Activated CD4-positive, CD25-positive, alpha-beta regulatory T cell treated with anti-CD3 and anti-CD28 coated beads, Interleukin-2, amount 50 U/mL, for 24 hours (primary cell): ENCODE results near the gene JARID2.

Experiments used
- ATAC-seq, 2 donors: fragments of 150-1000 bp; cut with Tn5 transposase; one replicate each; pipeline ENCODE4 v1.10.0; 2021; ENCODE audit warnings: mild to moderate bottlenecking in 1 of 2, moderate library complexity in 1 of 2

JARID2 gene

DNA sequence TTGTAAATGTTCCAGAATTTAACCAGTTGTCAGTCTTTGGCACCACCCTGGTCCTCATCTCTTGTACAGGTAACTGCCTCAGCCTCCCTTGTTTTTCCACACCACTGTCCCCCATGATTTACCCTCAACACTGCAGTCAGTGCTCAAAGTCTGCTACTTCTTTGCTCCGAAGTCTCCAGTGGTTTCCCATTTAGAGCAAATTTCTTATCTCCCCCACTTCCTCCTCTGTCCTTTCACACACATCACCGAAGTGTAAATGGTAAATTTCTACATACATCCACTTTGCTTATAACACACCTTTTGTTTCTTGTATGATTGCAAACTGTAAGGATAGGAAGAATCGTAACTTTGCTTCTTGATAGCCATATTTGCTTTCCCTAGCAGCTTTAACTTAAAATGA, 115.3 kb downstream of the JARID2 start:
- no peak for ATAC-seq

DNA sequence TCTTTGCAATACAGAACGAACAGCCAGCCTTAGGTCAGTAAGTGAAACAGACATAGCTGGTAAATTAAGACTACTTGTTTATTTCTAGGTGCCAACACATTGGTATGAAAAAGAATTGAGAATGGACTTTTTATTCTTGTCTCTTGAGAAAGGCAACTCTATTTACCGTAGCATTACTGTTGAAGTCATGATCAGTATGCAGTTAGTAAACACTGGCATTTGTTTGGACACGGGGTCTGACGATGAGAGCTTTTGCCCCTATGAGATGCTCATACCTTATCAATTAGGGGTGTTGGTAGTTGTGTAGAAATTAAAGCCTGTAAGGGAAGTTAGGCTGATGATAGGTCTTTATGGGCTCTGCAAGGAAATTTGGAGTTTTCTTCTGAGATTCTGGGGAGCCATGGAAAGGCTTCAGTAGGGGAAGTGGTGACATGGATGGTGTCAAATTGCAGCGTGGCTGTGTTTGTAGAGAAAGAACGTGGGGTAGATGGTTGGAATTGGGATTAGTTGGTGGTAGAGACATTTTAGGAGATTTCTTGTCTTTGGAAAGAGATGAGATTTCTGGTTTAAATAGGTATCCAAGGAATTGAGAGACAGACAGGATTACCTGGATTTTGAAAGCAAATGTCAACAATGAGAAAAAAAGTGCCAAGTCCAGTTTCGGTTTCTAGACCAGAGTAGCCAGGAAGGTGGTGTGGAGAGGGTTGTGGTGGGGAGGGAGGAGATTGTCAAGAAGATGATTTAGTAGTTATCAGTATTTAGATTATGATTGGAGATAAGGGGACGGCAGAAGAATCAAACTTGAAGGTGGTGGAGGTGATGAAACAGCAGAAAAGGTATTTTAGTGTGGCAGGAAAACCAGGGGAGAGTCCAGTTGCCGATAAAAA, 116.6 kb downstream of the JARID2 start:
- ATAC-seq = no peak

DNA sequence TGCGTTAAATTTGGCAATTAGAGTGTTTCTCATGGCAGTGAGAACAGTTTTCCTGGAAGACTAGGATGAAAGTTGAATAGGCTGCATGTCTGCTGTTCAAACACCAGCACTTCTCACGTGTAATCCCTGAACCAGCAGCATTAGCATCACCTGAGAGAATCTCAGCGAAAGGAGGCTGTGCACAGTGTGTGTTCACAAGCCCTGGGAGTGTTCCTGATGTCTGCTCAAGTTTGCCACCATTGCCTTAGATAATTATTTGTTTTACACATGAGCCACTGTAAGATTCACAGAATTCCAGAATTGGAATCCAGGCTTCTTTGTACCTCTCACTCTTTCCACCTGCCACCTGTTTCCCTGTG, 117.3 kb downstream of the JARID2 start:
- ATAC-seq = no peak

- peak; percentile 56 to 70 for ATAC-seq
Observed at GRCh38 chr6:15363523-15364400, 117.9 kb downstream of the JARID2 start.

DNA sequence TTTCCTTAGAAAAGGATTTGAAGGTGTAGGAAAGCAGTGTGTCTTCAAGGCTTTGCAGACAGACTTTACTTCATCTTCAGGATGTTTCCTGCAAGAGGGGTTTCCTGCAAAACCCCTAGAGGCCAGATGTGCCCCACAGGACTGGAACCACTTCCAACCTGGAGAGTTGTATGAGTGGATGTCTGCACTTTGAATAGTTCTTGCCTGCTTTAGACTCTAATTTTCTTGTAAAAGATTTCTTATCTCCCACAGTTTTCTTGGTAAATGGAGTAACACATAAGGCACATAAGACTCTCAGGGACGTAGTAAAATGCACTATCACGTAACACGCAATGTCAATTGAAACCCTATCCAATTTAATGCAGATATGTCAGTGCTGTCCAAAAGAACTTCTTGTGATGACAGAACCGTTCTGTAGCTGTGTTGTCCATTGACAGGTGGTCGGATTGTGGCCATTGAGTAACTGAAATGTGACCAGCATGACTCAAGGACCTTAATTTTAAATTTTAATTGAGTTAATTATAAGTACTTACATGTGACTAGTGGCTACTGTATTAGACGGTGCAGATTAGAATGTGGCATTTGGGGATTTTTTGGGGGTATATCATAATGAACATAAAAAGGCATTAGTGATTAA, 118.7 kb downstream of the JARID2 start:
- no peak for ATAC-seq

DNA sequence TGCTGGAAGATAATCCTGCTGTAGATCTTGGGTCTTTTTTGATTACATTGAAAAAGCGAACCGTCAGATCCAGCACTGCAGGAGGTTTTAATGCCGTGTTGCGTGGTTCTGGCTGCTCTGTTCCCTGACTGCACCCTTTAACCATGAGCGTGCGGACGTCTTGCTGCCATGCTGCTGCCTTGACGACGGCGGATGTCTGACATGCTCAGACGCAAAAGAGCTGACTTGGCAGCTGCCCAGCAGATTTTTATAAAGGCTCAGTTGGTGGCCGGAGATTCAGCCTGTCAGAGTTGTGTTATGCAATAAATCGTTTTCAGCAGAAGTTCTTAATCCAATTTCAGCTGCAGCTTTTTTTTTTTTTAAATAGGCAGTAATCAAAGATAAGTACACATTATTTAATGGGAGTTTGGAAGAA, 119.4 kb downstream of the JARID2 start:
- ATAC-seq = peak; percentile 21 to 22

DNA sequence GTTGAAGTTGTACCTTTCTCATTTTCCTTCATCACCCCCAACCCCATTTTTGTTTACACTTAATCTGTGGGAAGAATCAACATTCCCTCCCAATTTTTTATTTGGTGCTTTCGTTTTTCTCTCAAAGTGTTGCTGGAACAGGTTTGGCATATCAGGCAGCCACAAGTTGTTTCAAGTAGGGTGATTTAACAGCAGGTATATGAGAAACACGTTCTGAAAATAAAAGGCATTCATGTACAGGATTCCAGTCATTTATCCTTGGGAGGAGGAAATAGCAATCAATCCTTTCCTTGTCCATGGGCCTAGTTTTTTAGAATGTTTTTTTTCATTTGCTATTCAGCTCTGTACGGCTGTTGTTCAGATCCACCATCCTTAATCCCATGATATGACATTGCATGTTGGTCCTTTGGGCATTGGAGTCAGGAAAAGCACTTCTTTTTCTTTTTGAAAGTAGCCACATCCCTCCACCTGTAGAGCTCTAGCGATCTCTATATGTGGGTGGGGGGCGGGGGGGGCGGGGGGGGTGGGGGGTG, 120.2 kb downstream of the JARID2 start:
- ATAC-seq = no peak

DNA sequence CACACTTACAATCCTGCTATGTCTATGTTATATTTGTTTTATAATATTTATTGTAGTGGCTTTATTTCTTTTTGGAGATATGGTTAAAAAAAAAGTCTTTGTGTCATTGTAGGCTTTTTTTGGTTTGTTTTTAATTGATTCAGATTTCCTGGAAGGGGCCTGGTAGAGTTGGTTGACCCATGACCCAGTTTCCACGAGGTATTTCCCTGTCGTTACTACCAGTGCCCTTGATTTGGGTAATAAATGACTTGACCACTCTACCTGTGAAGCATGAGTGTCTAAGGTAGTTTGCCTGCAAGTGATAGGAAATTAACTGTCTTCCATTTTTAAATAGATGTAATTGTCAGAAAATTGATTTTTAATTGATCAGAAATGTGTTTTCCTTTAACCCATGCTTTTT, 121.0 kb downstream of the JARID2 start:
- no peak for ATAC-seq

DNA sequence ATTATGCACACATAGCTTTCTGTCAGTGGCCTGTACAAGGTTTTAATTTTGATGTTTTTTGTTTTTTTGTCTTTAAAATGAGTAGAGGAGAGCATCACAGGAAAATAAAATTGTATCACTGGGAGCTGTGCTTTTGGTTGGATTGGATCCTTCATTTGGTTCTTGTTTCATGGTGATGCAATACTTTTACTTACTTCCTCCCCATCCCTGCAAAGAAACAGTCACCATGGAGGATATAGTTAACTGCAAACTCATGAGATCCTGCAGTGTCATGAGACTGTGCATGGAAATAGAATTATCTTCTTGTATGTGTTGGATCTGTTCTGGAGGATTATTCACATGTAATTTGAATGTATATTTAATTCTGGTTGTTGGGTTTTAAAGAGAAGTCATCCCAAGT, 122.3 kb downstream of the JARID2 start:
- ATAC-seq = no peak

- no peak for ATAC-seq
Observed at GRCh38 chr6:15368873-15369272, 123.0 kb downstream of the JARID2 start.

GRCh38 chr6:15369838-15370237, 124.0 kb downstream of the JARID2 start:
- ATAC-seq = no peak

DNA sequence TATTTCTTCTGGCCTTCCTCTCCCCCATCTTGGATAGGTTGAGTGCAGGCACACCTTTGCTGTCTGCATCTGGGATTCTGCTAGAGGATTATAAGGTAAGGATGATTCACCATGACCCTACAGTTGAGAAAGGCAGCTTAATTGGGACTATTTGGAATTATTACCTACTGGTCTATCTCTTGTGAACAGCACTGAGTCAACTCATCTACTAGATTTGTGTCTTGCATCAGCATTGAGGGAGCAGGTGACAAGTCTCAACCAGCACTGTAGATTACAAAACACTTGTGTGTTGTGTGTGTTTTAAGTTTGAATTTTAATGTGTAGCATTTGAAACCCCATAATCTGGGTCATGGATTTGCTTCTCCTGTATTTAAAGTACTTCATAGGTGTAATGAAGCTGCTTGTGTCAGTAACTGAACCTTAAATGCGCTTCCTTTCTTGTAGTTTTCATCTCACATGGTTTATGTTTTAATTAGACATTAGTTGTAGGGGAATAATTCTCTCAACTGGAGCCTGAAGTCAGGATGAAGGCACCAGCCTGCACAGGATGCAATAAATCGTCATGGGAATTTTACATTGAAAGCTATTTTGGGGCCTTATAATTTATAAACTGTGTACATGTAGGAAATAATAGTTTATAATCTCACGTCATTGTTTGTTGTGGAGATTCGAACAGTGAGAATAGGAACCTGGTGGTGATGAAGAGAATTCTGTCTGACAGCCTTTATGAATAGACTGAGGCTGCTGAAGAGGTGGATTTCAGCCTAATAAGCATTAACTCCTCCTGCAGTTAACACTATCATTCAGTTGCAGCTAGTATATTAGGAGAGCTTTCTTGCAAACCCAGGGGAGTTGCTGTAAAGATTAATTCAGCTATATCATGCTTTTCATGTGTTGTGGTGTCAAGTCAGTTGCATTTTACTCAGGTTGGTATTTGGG, 125.1 kb downstream of the JARID2 start:
- no peak for ATAC-seq

DNA sequence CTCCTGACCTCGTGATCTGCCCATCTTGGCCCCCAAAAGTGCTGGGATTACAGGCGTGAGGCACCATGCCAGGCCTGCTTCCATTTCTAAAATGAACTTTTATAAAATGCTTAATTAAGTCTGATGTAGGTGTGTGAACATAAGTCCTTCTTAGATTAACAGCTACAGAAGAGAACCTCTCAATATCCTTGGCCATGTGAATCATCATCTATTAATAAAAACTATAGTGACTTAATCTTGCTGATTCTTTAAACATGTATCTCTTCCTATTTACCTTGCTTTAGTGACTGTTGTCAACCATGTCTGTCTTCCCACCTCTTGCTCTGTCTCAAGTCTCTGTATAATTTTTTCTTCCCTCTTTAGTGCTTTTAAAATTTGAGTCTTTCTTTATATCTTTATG, 127.1 kb downstream of the JARID2 start:
- ATAC-seq = no peak

GRCh38 chr6:15374119-15374518, 128.2 kb downstream of the JARID2 start:
- no peak for ATAC-seq

DNA sequence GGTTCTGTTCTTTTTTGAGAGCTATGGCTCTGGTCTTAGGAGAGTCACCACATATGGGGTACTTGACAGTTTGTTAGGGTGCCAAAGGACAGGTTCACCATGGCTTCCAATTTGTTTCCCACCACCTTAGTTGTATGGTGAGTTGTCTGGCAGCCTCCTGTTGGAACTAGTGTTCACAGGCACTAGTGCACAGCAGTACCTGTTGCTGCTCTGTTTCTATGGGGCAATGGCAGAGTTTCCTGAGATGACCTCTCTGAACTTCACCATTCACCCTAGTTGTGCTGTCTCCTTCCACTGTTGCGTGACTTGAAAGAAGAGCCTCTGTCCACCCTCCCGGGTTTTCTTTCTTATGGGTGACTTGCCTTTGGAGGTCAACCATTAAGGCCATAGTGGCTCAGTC, 129.1 kb downstream of the JARID2 start:
- ATAC-seq = no peak

DNA sequence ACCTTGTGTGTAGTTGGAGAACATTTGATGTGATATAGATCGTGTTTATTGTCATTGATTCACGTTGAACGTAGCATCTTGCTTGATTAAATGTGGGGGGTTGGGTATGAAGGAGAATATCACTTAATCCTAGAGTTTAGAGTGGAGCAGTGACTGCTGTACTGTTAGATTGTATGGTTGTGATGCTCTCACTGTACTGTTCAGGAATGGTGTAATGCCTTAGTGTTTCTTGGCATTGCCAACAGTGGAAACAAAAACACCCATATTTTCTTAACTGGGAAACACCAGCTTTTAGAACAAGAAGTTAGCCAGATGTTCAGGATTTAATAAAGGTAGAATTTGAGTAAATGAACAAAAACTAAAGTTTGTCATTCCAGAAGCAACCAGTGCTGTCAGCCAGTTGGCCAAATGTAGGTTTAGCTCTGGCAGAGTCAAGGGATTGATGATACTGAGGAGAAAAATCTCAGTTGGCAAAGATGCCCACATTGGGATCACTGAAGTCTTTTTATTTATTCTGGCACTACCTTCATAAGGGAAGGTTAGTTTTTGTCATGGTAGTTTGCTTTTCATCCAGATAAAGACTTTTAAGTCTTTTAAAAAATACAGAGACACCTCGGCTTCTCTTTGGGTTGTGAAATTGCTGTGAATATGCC, 129.9 kb downstream of the JARID2 start:
- ATAC-seq = no peak

- ATAC-seq = no peak
Observed at GRCh38 chr6:15376900-15377487, 131.1 kb downstream of the JARID2 start.

DNA sequence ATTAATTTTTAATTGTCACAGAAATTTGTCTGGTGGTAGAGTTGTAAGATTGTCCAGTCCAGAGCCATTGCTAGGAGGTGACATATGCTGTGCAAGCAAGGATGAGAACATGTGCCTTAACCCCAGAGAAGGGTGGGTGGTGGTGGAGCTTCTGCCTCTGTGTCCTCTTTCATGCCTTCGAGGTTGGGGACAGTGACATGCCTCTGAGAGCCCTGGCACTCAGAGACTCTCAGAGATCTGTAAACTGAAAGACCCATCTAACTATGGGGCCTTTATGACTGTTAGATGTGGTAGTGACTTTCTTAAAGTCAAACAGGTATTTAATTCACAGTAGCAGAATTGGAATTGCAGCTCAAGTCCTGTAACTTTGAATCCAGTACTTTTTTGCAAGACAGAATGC, 132.4 kb downstream of the JARID2 start:
- ATAC-seq = no peak

- no peak for ATAC-seq
Observed at GRCh38 chr6:15378866-15379265, 133.0 kb downstream of the JARID2 start.

DNA sequence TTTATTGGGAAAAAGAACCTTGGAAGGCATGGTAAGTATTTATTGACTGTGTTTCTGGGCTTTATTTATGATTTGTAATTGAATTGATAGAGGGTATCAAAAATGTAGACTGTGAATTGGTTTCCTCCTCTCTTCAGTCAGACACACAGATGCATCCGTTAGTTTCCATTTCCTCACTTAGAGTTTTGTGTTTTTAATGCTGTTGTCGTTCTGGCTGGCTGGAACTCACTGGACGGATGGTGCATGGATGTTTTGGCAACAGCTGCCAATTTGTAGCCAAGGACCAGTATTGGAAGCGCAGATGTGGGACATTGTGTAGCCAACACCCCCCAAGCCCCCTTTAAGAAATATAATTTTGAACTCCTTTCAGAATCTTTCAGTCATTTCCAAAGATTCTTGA, 134.5 kb downstream of the JARID2 start:
- ATAC-seq = no peak

GRCh38 chr6:15382089-15382488, 136.2 kb downstream of the JARID2 start:
- ATAC-seq = no peak
